ENCODE data around the gene CHKA.
A peak's percentile ranks its signal among the peaks of the same experiment; 100 is the strongest.

The CHKA gene

DNA sequence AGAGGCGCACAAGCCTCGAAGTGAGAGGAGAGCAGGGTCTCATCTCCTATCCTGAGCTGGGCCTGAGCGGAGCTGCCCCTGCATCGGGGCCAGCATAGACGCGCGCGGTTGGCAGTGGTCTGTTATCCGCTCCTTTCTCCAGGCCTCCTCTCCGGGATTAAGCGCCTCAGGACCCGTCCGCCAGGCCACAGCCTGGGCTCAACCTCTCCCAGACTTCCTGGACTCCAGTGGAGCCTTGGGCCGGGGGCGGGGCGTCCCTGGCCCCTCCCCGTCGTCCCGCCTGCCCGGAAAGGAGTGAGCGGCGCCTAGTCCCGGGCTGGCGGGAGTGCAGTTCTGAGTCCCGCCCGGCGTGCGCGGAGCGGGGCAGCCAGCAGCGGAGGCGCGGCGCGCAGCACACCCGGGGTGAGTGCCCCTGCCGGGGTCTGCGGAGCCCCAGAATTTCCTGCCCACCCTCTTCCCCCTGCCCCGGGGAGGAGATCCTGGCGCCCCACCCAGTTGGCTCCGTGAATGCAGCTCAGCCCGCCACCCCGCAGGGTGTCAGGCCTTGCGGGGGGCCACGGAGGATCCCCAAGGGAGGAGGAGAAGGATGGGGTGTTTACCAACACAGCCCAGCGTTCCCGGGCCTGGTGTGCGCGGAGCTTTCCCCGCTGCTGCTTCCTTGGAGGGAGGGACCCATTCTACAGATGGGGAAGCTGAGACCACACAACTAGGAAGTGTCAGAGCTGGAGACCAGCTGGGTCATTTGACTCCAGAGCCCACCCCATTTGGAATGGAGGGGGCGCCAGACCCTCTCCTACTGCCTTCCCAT, 82.3 kb downstream of the CHKA start, which contains the start of gene TCIRG1:
TSS of gene TCIRG1 (plus strand) at position 308 of the 808 bp plus-strand sequence. CDS start 2,247 bp downstream, outside the sequence.
- peak within 1 kb of the TSS; percentile 73 for H3K4me3 ChIP-seq (replicated peaks; ENCODE audit: low read depth, low read length)
- TF ChIP-seq, protein P1, sequence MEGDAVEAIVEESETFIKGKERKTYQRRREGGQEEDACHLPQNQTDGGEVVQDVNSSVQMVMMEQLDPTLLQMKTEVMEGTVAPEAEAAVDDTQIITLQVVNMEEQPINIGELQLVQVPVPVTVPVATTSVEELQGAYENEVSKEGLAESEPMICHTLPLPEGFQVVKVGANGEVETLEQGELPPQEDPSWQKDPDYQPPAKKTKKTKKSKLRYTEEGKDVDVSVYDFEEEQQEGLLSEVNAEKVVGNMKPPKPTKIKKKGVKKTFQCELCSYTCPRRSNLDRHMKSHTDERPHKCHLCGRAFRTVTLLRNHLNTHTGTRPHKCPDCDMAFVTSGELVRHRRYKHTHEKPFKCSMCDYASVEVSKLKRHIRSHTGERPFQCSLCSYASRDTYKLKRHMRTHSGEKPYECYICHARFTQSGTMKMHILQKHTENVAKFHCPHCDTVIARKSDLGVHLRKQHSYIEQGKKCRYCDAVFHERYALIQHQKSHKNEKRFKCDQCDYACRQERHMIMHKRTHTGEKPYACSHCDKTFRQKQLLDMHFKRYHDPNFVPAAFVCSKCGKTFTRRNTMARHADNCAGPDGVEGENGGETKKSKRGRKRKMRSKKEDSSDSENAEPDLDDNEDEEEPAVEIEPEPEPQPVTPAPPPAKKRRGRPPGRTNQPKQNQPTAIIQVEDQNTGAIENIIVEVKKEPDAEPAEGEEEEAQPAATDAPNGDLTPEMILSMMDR (IDR thresholded peaks at IDR 0.05; ENCODE audit: low read length, missing control alignments): no peak
- peak; percentile 78 for DNase-seq (ENCODE audit: low read depth)

DNA sequence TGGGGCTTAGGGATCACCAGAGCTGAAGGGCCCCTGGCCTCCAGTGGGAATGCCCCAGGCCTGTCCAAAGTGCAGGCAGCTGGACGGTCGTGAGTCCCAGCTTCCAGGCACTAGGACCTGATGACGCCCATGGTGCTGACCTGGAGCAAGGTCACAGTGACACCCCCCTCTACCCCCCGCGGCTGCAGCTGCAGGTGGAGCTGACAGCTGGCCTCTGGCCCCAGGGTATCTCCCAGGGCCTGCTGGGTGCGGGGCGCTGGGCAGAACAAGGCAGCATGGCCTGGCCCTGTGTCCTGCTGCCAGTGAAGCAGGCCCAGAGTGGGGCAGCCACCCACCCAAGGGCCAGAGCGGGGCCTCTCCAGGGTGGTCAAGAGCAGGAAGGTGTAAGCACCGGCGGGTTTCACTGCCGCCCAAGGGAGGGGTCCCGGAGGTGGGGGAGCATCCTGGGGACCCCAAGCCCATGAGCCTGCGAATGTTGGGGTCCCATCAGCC, 82.9 kb downstream of the CHKA start:
- no peak for DNase-seq (ENCODE audit: low read depth)
- TF ChIP-seq, protein P1 (IDR thresholded peaks at IDR 0.05; ENCODE audit: low read length, missing control alignments): no peak

DNA sequence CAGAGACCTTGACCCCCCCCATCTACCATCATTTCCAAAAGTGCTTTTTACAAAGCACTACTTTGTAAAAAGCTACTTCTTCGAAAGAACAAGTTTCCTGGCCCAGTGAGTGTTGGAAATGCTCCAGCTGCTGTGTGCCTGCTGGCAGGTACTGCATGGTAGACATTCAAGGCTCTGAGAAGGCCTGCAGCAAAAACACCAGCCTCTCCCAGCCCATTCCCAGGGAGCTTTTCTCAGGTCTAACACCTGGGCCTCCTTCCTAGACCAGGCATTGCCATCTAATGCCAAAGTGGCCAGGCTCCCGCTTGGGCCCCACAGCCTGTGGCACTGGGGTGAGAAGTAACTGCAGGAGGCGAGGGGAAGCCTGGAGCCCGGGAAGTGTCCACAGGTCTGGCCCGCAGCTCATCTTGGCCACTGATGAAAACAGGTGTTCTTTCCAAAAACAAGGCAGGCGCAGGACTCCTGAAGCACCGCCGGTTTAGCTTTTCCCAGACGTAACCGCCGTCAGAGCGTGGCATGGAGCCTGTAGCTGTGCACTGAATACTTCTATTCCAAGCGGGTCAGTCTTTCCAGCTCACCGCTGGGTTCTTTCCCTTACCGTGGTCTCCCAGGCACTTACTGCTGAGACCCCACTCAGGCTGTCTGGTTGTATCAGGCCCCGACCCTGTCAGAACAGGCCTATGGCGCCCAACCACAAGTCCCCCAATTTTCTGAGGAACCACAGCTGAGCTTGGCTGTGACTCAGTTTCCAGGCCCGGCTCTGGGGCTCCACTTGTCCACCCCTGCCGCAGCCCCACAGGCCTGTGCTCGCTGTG, 83.6 kb downstream of the CHKA start:
- TF ChIP-seq, protein P1 (IDR thresholded peaks at IDR 0.05; ENCODE audit: low read length, missing control alignments): no peak
- H3K4me3 ChIP-seq (replicated peaks; ENCODE audit: low read depth, low read length): no peak overlapping the region
- DNase-seq (ENCODE audit: low read depth): no peak

More for the DNA sequence above, 82.9 kb downstream of the CHKA start:
- H3K4me3 ChIP-seq (replicated peaks; ENCODE audit: low read depth, low read length): peak overlapping the region; percentile 73

DNA sequence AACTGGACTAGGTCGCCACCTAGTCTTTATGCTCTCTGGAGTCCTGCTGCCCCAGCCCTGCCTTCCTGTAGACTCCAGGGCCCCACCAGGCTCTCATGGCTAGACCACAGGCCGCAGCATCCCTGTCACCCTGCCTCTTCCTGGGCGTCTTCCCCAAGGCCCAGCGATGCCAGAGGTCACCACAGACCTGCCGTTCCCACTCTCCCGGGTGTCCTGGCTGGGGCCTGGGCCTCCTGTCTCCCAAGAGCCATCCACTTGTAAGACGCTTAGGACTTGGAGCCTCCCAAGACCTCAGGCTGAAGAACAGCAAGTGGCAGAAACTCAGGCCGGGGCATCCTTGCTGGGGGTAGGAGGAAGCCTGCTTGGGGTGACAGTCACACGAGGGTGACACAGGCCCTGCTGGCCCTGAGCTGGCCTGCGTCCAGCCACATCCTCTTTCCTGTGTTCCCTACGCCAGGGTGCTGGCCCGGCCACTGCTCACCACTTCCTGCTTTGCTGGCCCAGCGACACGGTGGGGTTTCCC, 84.4 kb downstream of the CHKA start:
- no peak for DNase-seq (ENCODE audit: low read depth)
- TF ChIP-seq, protein P1 (IDR thresholded peaks at IDR 0.05; ENCODE audit: low read length, missing control alignments): no peak
- H3K4me3 ChIP-seq (replicated peaks; ENCODE audit: low read depth, low read length): no peak overlapping the region

DNA sequence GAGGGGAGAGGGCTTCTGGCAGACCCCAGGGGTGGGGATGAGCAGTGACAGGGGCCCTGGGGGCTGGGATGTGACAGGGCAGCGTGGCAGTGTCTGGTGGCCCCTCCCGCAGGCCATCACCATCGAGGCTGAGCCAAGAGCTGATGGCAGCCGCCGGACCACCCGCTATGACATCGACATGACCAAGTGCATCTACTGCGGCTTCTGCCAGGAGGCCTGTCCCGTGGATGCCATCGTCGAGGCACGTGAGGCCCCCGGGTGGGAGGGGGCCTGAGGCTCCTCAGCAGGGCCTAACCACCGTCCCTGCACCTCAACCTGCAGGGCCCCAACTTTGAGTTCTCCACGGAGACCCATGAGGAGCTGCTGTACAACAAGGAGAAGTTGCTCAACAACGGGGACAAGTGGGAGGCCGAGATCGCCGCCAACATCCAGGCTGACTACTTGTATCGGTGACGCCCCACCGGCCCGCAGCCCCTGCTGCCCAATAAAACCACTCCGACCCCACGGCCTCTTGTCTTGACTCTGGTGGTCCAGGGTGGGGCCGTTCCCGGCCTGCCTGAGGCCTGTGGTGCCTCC, 85.0 kb downstream of the CHKA start:
- DNase-seq (ENCODE audit: low read depth): no peak
- TF ChIP-seq, protein P1 (IDR thresholded peaks at IDR 0.05; ENCODE audit: low read length, missing control alignments): no peak

DNA sequence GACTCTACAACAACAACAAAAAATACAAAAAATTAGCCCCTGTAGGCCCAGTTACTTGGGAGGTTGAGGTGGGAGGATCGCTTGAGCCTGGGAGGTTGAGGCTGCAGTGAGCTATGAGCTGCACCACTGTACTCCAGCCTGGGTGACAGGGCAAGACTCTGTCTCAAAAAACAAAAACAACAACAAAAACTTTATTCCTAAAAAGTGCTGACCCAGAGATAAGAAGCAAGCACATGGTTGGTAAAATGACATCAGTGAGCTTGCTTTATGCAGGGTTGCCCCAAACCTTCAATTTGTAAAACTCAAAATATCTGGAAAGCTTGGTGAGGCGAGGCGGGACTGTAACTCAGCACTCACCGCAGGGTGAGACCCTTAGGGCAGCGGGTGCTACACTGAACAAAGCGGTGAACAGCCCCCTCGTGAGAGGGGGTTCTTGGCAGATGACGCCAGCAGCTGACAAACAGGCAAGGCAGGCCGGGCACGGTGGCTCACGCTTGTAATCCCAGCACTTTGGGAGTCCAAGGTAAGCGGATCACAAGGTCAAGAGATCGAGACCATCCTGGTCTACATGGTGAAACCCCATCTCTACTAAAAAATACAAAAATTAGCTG, 85.8 kb downstream of the CHKA start:
- TF ChIP-seq, protein P1 (IDR thresholded peaks at IDR 0.05; ENCODE audit: low read length, missing control alignments): no peak
- H3K4me3 ChIP-seq (replicated peaks; ENCODE audit: low read depth, low read length): no peak overlapping the region
- no peak for DNase-seq (ENCODE audit: low read depth)

More for the DNA sequence above, 85.0 kb downstream of the CHKA start:
- no peak overlapping the region for H3K4me3 ChIP-seq (replicated peaks; ENCODE audit: low read depth, low read length)

Data from fibroblast of pulmonary artery (primary cell).